Sigmoid colon (tissue), 4 donors: ENCODE data around the gene EIF3A.

ENCODE experiments used
- POLR2AphosphoS5 ChIP-seq, 4 donors: sonication (generic); formaldehyde crosslinking; IDR thresholded peaks; one replicate each; pipeline ENCODE4 v1.6.1; 2017; ENCODE audit warnings: antibody characterized with exemption in 4 of 4
- TF ChIP-seq, protein P1 (sequence below), 4 experiments: fragments of 450-650 bp in 3 of 4; fragments of 200-600 bp in 1 of 4; IDR thresholded peaks; one replicate each; pipeline ENCODE4 v1.5.1; 2016 to 2019; ENCODE audit warnings: antibody characterized with exemption in 4 of 4, mild to moderate bottlenecking in 3 of 4, moderate library complexity in 2 of 4

DNA sequence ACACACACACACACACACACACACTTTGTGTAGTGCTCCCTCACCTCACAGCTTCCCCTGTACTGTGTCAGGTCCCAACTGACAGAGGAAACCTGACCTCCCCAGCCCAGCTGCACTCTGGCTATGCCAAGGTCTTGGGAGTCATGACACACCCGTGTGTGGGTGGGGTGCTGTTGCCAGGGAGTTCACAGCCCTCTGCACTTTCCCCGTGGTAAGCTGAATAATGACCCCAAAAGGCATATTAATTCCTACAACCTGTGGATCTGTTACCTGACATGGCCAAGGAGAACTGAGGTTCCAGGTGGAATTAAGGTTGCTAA is 60.0 kb downstream of the EIF3A start:
- TF ChIP-seq, protein P1, sequence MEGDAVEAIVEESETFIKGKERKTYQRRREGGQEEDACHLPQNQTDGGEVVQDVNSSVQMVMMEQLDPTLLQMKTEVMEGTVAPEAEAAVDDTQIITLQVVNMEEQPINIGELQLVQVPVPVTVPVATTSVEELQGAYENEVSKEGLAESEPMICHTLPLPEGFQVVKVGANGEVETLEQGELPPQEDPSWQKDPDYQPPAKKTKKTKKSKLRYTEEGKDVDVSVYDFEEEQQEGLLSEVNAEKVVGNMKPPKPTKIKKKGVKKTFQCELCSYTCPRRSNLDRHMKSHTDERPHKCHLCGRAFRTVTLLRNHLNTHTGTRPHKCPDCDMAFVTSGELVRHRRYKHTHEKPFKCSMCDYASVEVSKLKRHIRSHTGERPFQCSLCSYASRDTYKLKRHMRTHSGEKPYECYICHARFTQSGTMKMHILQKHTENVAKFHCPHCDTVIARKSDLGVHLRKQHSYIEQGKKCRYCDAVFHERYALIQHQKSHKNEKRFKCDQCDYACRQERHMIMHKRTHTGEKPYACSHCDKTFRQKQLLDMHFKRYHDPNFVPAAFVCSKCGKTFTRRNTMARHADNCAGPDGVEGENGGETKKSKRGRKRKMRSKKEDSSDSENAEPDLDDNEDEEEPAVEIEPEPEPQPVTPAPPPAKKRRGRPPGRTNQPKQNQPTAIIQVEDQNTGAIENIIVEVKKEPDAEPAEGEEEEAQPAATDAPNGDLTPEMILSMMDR (IDR thresholded peaks at IDR 0.05), result no peak
- no peak for TF ChIP-seq POLR2AphosphoS5 (IDR thresholded peaks at IDR 0.05)
